NCI-H774 (cell line): ENCODE data around the gene KMT5C.

Experiments used
- DNase-seq: peaks from one replicate; lab custom pipeline; 2025; lab: John Stamatoyannopoulos, UW

Gene KMT5C

DNA sequence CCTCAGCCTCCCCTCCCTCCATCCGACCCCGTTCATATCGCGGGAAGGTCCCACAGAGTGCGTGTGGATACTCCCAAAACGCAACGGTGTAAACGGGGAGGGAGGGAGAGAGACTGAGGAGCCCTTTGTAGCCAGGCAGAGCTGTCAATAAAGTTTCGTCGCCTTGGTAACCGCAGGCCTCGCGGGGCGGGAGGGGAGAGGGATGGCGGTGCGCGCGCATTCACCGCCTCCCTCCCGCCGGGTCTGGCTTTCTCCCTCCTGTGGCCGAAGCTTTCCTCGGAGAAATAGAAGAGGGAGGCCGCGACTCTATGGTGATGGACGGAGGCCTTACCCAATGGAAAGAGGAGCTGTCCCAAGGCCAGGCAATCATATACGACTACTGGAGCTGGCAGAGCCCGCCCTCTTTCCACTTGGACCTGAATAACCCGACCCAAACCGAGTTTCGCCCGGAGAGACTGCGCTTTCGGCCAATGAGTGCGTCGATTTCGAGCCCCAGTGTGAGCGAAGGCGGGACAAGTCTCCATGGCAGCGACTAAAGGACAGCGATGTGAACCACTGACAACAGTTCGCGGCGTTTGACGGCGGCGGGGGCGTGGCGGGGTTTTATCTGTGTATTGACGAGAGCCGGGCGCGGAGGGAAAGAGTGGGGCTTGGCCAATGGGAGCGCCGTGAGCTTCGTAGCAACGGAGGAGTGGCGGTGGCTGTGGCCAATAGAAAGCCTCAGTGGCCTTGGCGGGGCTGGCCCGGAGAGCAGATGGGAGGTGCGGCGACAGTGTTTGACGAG lies at the start of gene KMT5C:
KMT5C (plus strand) TSS at position 772 of the 784 bp plus-strand sequence. CDS start 2,061 bp downstream, outside the sequence.
- peak; percentile 100 for DNase-seq

DNA sequence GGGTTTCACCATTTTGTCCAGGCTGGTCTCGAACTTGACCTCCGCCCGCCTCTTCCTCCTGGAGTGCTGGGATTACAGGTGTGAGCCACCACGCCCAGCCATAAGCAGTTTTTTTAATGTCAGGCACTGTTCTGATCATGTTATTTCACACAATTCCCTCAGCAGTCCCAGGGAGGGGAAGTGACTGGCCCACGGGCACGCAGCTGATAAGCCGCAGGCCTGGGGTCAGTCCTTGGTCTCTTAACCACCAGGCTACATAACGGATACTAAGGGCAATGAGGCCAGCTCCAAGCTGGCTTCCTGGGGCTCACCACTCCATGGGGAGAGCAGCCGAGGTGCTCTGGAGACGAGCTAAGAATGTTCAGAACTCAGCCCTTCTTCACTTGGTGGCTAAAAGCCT lies 42.4 kb upstream of the KMT5C start:
- DNase-seq = no peak

- no peak for DNase-seq
These were observed 39.7 kb upstream of the KMT5C start for GRCh38 chr19:55299991-55300390.

GRCh38 chr19:55300886-55301458 lies 38.7 kb upstream of the KMT5C start:
- no peak for DNase-seq

DNA sequence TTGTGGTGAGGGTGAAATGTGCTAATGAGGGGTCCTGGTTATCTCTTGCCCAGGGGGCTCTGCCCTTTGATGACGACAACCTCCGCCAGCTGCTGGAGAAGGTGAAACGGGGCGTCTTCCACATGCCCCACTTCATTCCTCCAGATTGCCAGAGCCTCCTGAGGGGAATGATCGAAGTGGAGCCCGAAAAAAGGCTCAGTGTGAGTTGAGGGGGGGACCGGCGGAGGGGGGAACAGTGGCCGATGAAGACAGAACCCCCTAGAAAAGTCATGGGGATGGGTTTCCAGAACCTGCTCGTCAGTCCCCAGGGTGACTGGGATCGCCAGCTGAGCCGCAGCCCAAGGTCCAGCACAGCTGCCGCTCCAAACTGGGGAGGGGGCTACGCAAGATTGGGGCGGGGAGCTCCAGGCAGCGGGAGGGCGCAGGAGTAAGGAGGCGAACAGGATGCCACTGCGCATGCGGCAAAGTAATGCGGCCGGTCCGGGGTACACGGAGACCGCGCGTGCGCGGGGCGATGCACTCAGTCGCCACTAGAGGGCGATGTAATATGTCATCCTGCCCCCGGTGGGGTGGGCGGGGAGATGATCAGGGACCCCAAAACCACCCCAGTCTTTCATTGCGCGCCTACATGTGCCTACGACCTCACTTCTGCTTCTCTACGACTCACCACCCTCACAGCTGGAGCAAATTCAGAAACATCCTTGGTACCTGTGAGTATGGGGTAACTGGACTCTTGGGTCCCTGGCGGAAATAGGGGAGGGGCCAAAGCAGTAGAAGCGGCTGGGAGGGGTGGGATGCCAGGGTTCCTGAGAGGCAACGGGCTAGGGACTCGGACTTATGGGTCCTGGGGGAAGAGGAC lies 38.0 kb upstream of the KMT5C start:
- DNase-seq = peak; percentile 58

- no peak for DNase-seq
These were observed 37.4 kb upstream of the KMT5C start for GRCh38 chr19:55302318-55302703.

- DNase-seq = no peak
These were observed 36.2 kb upstream of the KMT5C start for GRCh38 chr19:55303477-55303876.

- no peak for DNase-seq
These were observed 35.2 kb upstream of the KMT5C start for GRCh38 chr19:55304279-55304978.

- no peak for DNase-seq
These were observed 34.7 kb upstream of the KMT5C start for GRCh38 chr19:55304980-55305379.

DNA sequence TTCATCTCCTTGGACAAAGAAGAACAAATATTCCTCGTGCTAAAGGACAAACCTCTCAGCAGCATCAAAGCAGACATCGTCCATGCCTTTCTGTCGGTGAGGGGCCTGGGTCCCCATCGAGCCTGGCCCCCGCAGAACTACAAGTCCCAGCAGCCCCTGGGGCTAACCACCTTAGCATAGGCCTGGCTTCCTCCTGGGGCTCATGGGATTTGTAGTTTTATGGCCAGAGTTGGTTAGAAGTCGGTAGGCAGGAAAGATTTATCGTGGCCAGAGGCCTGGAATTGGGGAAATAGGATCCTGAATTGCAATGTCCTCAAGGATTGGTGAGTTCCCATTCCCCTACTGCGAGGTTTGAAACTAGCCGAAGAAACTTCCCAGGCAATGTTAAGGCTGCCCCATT lies 34.2 kb upstream of the KMT5C start:
- no peak for DNase-seq

GRCh38 chr19:55305983-55306562 lies 33.6 kb upstream of the KMT5C start:
- no peak for DNase-seq

GRCh38 chr19:55306712-55307111 lies 33.0 kb upstream of the KMT5C start:
- no peak for DNase-seq

GRCh38 chr19:55308281-55308680 lies 31.4 kb upstream of the KMT5C start:
- DNase-seq = no peak

DNA sequence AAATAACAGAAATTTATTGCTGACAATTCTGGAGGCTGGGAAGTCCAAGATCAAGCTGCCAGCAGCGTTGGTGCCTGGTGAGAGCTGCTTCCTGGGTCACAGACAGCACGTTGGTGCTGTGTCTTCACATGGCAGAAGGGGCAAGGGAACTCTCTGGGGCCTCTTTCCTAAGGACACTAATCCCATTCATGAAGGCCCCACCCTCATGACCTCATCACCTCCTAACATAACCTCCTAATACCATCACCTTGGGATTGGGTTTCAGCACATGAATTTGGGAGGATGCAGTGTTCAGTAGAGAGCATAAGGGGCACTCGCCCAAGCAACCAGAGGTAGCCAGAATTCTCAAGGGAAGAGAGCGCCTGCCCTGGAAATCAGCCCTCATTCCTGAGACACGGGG lies 30.2 kb upstream of the KMT5C start:
- no peak for DNase-seq

DNA sequence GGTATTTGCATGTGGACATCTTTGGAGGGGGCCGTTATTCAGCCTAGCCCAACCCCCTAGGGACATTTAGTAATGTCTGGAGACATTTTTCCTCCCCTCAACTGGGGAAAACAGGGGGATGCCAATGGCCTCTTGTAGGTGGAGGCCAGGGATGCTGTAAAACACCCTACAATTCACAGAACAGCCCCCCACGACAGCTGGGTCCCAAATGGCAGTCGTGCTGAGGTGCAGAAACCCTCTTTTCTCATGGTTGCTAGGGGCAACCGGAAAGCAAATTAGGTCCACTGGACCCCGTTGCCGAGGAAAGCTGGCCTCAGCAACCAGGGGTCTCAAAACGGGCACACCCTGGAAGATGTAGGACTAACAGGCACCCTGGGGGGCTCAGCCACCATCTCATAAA lies 29.2 kb upstream of the KMT5C start:
- no peak for DNase-seq

DNA sequence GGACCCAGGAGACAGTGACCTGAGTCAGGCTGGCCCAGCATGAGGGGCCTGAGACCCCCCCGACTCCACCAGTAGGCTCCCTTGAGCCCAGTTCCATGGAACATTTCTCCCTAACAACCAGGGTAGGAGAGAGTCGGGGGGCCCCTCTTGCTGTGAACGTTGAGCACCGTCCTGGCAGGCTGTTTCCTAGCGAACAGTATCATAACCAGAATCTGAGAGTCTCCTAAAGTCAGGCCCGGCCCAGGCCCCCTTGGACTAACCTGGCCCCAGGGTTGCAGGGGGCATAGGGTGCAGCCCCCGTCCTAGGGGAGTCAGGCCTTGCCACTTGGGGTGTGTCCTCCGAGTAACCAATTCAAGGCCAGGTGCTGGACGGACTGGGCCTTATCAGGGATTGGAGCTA lies 28.3 kb upstream of the KMT5C start:
- DNase-seq = no peak

GRCh38 chr19:55311797-55312196 lies 27.9 kb upstream of the KMT5C start:
- no peak for DNase-seq

DNA sequence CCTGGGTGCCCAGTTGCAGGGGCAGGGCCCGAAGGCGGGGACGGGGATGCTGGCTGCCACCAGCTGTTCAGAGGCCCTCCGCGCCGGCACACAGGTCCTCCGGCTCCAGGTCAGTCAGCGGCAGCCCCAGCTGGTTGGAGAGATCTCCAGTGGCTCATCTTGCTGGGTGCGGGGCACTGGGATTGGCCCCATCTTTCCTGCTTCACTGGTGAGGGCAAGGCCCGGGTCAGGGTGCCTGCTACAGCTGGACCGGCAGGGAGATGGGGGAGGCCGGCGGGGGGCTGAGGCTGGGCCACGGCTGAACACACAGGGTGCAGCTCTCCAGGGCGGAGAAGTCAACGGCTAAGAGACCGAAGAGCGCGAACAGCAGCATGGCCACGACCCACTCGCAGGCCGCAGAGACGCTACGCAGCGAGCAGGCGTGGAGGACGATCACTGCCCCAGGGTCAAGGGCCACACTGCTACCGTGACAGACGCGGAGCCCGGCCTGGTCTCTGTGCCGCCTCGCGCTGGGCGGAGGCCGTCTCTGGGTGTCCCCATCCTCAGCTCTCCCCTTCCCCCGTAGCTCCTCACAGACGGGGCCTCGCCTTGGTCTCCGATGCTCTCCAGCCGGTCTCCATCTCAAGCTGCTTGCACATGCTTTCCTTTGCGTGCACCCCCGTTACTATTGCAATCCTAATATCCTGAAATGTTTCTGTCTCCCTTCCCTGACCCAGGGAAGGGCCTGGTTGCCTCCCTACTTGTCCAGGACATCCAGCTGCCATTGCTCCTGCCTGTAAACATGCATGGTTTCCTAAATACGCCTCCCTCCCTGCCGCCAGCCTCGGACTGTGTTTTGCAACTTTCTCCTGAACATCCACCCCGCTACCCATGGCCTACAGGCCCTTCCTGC lies 26.8 kb upstream of the KMT5C start:
- DNase-seq = no peak

GRCh38 chr19:55314396-55314795 lies 25.3 kb upstream of the KMT5C start:
- DNase-seq = no peak

DNA sequence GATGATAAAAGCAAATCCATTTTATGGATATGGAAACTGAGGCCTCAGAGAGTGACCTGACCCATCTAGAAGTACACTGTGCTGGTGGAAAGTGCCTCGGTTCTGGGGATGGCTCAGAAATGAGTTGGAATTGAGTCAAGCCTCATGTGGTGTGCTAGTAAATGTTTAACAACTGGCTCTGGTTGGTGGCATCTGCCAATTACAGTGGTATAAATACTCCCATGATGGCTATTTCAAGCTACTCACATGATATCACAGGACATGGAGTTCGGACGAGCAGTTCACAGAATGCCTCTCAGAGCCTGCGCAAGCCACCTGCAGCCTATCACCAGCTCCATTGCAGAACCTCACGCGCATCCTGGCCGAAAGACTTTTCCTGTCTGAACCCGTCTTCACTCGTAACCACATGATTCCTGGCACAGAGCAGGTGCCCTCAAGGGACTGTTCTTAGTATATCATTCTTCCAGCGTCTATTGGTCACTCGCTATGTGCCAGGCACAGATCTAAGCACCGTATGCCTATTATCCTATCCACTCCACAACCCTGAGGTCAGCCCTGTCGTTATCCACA lies 23.6 kb upstream of the KMT5C start:
- no peak for DNase-seq

- DNase-seq = no peak
These were observed 23.0 kb upstream of the KMT5C start for GRCh38 chr19:55316646-55317045.
